GM12878 (cell line): ENCODE results near the gene GLB1L3. TPM values are rescaled to one million over a fixed set of nuclear protein-coding genes. Genes with fewer than 3 reads are reported as not detected.
A peak's percentile ranks its signal among the peaks of the same experiment; 100 is the strongest.

Experiments used
- ATAC-seq: fragments of 200-7000 bp; cut with Tn5 transposase; 3 replicates; pipeline ENCODE4 v1.9.1; 2020; ENCODE audit warnings: mild to moderate bottlenecking, moderate library complexity
- BruUV-seq: library from RNA; stranded (reverse); fragments of 400-500 nt; replicated peaks from 2 replicates; lab custom pipeline; 2021; lab: Mats Ljungman, UMichigan
- CTCF ChIA-PET: fragments of 300-600 bp; sonication (Branson Sonifier 250); formaldehyde crosslinking; extraction: SDS; loops from one replicate; lab custom pipeline; 2021; ENCODE audit warnings: inconsistent platforms; lab: Yijun Ruan, JAX
- POLR2A ChIA-PET: fragments of 350-600 bp; formaldehyde crosslinking; extraction: SDS; loops from one replicate; lab custom pipeline; 2021; ENCODE audit warnings: inconsistent platforms; lab: Charles Lee
- RAD21 ChIA-PET: fragments of 300-600 bp; sonication (Branson Sonifier 250); formaldehyde crosslinking; loops from one replicate; lab custom pipeline; 2023; ENCODE audit warnings: antibody characterized with exemption; ENCODE audit not compliant: unreplicated experiment; lab: Charles Lee
- SMC1A ChIA-PET: fragments of 300-600 bp; sonication (Branson Sonifier 250); formaldehyde crosslinking; loops from one replicate; lab custom pipeline; 2023; ENCODE audit not compliant: unreplicated experiment, uncharacterized antibody; lab: Charles Lee
- DNase-seq: peaks from one replicate; pipeline ENCODE4 v3.0.0-alpha.2; 2011; ENCODE audit warnings: low read depth, low spot score
- FAIRE-seq: peaks from 3 replicates; lab custom pipeline; 2011; peaks lifted over from hg19 to GRCh38; lab: Jason Lieb, UNC
- H2AFZ ChIP-seq: 2 replicates; pipeline ENCODE4 v1.6.0; 2011; ENCODE audit warnings: low read depth, low read length, control low read depth; ENCODE audit not compliant: control insufficient read depth
- H3K27ac ChIP-seq: 2 replicates; pipeline ENCODE4 v1.5.1; 2011; ENCODE audit warnings: control low read depth; ENCODE audit not compliant: control insufficient read depth, insufficient read depth
- H3K27me3 ChIP-seq, 2 experiments: replicated peaks in 1 of 2; 2 replicates each; pipeline versions ENCODE4 v1.6.0 to v1.6.1; 2011; ENCODE audit warnings: low read length in 1 of 2; ENCODE audit not compliant: control insufficient read depth in 2 of 2, insufficient read depth in 2 of 2
- H3K36me3 ChIP-seq, 2 experiments: 2 replicates each; pipeline ENCODE4 v1.5.1; 2011; ENCODE audit warnings: low read length in 1 of 2; ENCODE audit not compliant: control insufficient read depth in 2 of 2, insufficient read depth in 2 of 2
- H3K4me1 ChIP-seq: 2 replicates; pipeline ENCODE4 v1.6.1; 2011; ENCODE audit warnings: mild to moderate bottlenecking, low read length, moderate library complexity, mixed read lengths; ENCODE audit not compliant: control insufficient read depth, insufficient read depth
- H3K4me2 ChIP-seq: 2 replicates; pipeline ENCODE4 v1.6.0; 2011; ENCODE audit warnings: control low read depth; ENCODE audit not compliant: control insufficient read depth, insufficient read depth
- H3K4me3 ChIP-seq: fragments of 200-600 bp; sonication (generic); 2 replicates; pipeline ENCODE4 v1.5.1; 2016
- H3K79me2 ChIP-seq: 2 replicates; pipeline ENCODE4 v1.6.0; 2011; ENCODE audit warnings: low read length; ENCODE audit not compliant: control insufficient read depth, insufficient read depth
- H3K9ac ChIP-seq: 2 replicates; pipeline ENCODE4 v1.8.0; 2011; ENCODE audit warnings: low read length, control low read depth, mixed read lengths; ENCODE audit not compliant: control insufficient read depth, insufficient read depth
- H3K9me3 ChIP-seq: replicated peaks from 3 replicates; pipeline ENCODE4 v1.5.1; 2011; ENCODE audit warnings: mild to moderate bottlenecking, low read length; ENCODE audit not compliant: control insufficient read depth, insufficient read depth
- H4K20me1 ChIP-seq: 2 replicates; pipeline ENCODE4 v1.6.0; 2011; ENCODE audit not compliant: control insufficient read depth, insufficient read depth
- ASH2L ChIP-seq: fragments of 300-600, 200-600 bp; sonication (generic); IDR thresholded peaks from 2 replicates; pipeline ENCODE4 v1.6.1; 2017; ENCODE audit warnings: low read depth, mild to moderate bottlenecking, borderline replicate concordance
- ATF7 ChIP-seq: fragments of 450-650 bp; IDR thresholded peaks from 2 replicates; pipeline ENCODE4 v1.6.1; 2016; ENCODE audit warnings: low read depth, mild to moderate bottlenecking
- CTCF ChIP-seq, 3 experiments: IDR thresholded peaks in 2 of 3; conservative IDR thresholded peaks in 1 of 3; 2 replicates each; pipeline ENCODE4 v1.5.1; 2011; ENCODE audit warnings: low read depth in 3 of 3, low read length in 3 of 3, mild to moderate bottlenecking in 3 of 3, control low read depth in 2 of 3, moderate library complexity in 2 of 3, inconsistent platforms in 1 of 3, mixed read lengths in 1 of 3; ENCODE audit not compliant: control insufficient read depth in 2 of 3, insufficient read depth in 1 of 3; ENCODE audit errors: extremely low read depth in 1 of 3
- HDGF ChIP-seq: fragments of 450-650 bp; IDR thresholded peaks from 2 replicates; pipeline ENCODE4 v1.6.1; 2016; ENCODE audit warnings: antibody characterized with exemption
- KLF5 ChIP-seq: fragments of 450-650 bp; IDR thresholded peaks from 2 replicates; pipeline ENCODE4 v1.6.1; 2014; ENCODE audit warnings: mild to moderate bottlenecking; ENCODE audit not compliant: partially characterized antibody
- NR2C1 ChIP-seq: fragments of 450-650 bp; IDR thresholded peaks from 2 replicates; pipeline ENCODE4 v1.6.1; 2017; ENCODE audit warnings: antibody characterized with exemption, mild to moderate bottlenecking, moderate library complexity
- PAX8 ChIP-seq: fragments of 450-650 bp; IDR thresholded peaks from 2 replicates; pipeline ENCODE4 v1.6.1; 2017; ENCODE audit warnings: mild to moderate bottlenecking, moderate library complexity
- PBX3 ChIP-seq: IDR thresholded peaks from 2 replicates; pipeline ENCODE4 v1.6.1; 2011; ENCODE audit warnings: mild to moderate bottlenecking, low read depth, low read length, moderate library complexity; ENCODE audit not compliant: insufficient replicate concordance
- RELA ChIP-seq: fragments of 450-650 bp; IDR thresholded peaks from 2 replicates; pipeline ENCODE4 v1.8.0; 2014; ENCODE audit warnings: borderline replicate concordance; ENCODE audit not compliant: partially characterized antibody
- SMAD1 ChIP-seq: fragments of 450-650 bp; IDR thresholded peaks from 2 replicates; pipeline ENCODE4 v1.6.1; 2018; ENCODE audit warnings: mild to moderate bottlenecking, low read depth; ENCODE audit not compliant: partially characterized antibody
- TCF12 ChIP-seq: IDR thresholded peaks from 2 replicates; pipeline ENCODE4 v1.6.1; 2011; ENCODE audit warnings: low read depth, mild to moderate bottlenecking, low read length
- ZNF384 ChIP-seq: IDR thresholded peaks from 2 replicates; pipeline ENCODE4 v1.6.1; 2012; ENCODE audit warnings: low read depth, mild to moderate bottlenecking, low read length, improper control_type of control experiment, borderline replicate concordance
- WGBS: methylation state at CpG from one replicate; pipeline ENCODE4 v1.1.6; 2016; ENCODE audit warnings: low lambda C conversion rate; ENCODE audit not compliant: insufficient replicate concordance, insufficient coverage; ENCODE audit errors: missing lambda C conversion rate; 5-methylcytosine and 5-hydroxymethylcytosine counted together
- in situ Hi-C: fragments of 300-500 bp; cut with MboI; formaldehyde crosslinking; loops from 9 replicates; pipeline ENCODE4 v1.14.3; 2018; ENCODE audit warnings: mixed read lengths
- intact Hi-C: fragments of 100-400 bp; cut with micrococcal nuclease; formaldehyde crosslinking; loops from one replicate; pipeline ENCODE4 v1.14.2; 2022; ENCODE audit not compliant: unreplicated experiment
- polyA plus RNA-seq, 11 experiments: library from polyadenylated mRNA; depleted of rRNA in 4 of 11; unstranded in 6 of 11; stranded (reverse) in 5 of 11; fragments of >200 nt; fragmentation: Nextera tagmentation in 4 of 11; fragmentation: Illumina TruSeq in 1 of 11; extraction: Ambion mirVana in 4 of 11; extraction: Trizol in 1 of 11; gene quantifications; 1 replicate in 1 of 11; 2 replicates in 10 of 11; pipeline versions ENCODE4 v1.2.1 to v1.2.3, GENCODE V29; 2011 to 2016; ENCODE audit warnings: inconsistent platforms in 2 of 11, missing spikeins in 2 of 11, low read depth in 1 of 11
- total RNA-seq, 4 experiments: library from RNA; depleted of rRNA in 3 of 4; stranded (reverse); fragments of >200 nt in 3 of 4; fragmentation: Illumina TruSeq in 1 of 4; extraction: Trizol in 1 of 4; gene quantifications; 2 replicates each; pipeline versions ENCODE4 v1.2.1 to v1.2.3, GENCODE V29; 2013 to 2021
- TF ChIP-seq, protein P1 (sequence below): fragments of 450-650 bp; IDR thresholded peaks from 2 replicates; pipeline ENCODE4 v1.6.1; 2017; ENCODE audit warnings: mild to moderate bottlenecking
- TF ChIP-seq, protein P2 (sequence below): fragments of 450-650 bp; IDR thresholded peaks from 2 replicates; pipeline ENCODE4 v1.6.1; 2014; ENCODE audit warnings: mild to moderate bottlenecking
- TF ChIP-seq, protein P3 (sequence below): fragments of 150-350 bp; IDR thresholded peaks from 2 replicates; pipeline ENCODE4 v1.6.1; 2014; ENCODE audit warnings: mild to moderate bottlenecking, low read depth, low read length

GLB1L3 gene
- total and polyA plus RNA-seq, 10 of the 15 experiments (the other 5 are each of a cell fraction or from before 2014, with no cell fraction given) = 0.53 to 2.9 (median 1.9) TPM; not detected in 1

DNA sequence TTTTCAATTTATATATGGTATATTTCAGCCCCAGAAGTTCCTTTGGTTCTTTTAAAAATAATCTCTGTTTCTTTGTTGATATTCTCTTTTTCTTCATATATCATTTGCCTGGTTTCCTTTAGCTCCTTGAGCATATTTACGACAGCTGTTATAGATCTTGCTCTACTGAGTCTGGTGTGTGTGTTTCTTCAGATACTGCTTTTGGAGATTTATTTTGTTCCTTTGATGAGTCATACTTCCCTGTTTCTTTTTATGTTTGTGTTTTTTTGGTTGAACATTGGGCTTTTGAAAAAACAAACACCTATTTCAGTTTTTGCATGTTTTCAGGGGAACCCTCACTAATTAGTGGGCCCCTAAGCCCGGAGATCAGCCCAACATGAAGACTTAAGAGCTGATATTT is 79.0 kb downstream of the GLB1L3 start (continued):
- TF ChIP-seq, protein P1, sequence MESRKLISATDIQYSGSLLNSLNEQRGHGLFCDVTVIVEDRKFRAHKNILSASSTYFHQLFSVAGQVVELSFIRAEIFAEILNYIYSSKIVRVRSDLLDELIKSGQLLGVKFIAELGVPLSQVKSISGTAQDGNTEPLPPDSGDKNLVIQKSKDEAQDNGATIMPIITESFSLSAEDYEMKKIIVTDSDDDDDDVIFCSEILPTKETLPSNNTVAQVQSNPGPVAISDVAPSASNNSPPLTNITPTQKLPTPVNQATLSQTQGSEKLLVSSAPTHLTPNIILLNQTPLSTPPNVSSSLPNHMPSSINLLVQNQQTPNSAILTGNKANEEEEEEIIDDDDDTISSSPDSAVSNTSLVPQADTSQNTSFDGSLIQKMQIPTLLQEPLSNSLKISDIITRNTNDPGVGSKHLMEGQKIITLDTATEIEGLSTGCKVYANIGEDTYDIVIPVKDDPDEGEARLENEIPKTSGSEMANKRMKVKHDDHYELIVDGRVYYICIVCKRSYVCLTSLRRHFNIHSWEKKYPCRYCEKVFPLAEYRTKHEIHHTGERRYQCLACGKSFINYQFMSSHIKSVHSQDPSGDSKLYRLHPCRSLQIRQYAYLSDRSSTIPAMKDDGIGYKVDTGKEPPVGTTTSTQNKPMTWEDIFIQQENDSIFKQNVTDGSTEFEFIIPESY = no peak
- TF ChIP-seq, protein P2, sequence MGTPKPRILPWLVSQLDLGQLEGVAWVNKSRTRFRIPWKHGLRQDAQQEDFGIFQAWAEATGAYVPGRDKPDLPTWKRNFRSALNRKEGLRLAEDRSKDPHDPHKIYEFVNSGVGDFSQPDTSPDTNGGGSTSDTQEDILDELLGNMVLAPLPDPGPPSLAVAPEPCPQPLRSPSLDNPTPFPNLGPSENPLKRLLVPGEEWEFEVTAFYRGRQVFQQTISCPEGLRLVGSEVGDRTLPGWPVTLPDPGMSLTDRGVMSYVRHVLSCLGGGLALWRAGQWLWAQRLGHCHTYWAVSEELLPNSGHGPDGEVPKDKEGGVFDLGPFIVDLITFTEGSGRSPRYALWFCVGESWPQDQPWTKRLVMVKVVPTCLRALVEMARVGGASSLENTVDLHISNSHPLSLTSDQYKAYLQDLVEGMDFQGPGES = no peak
- no peak for TF ChIP-seq ZNF384
- no peak for TF ChIP-seq SMAD1
- no peak for TF ChIP-seq ASH2L

DNA sequence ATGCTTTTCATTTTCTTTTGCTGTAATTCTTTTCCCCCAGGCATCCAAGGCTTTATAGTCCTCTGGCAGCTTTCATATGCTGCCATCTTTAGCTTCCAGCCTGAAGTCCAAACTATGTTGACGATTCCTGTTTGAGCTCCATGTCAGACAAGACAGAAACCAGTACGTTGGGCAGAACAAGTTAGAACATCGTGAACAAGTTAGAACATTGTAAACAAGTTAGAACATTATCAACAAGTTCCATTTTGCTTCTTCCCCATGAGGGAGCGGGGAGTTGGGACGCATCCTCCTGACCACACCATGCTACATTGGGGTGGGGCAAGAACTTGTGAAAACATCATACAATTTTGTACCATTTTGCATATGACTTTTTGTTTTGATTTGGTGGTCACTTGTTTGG is 79.5 kb downstream of the GLB1L3 start:
- no peak overlapping the region for H3K27ac ChIP-seq
- H3K79me2 ChIP-seq = no peaks in the 10 kb centered on the region
- H3K4me1 ChIP-seq = 0 out of 2 replicates have a peak, but pooled peaks cover under 1% of the 10 kb centered on the region
- no peaks in the 10 kb centered on the region for H4K20me1 ChIP-seq
- no peak overlapping the region for H3K4me3 ChIP-seq
- ChIA-PET SMC1A (no interaction called here), CTCF (no interaction called here), POLR2A (no interaction called here), RAD21 (no interaction called here)
- in situ Hi-C loops (no loop called here), intact Hi-C loops (loop anchor here (10.0 kb wide), 1 partner anchor 151 kb away; no protein-coding TSS in a partner anchor)
- H3K4me2 ChIP-seq = peak overlapping the region; percentile 26; the same call in 1 of the 2 replicates
- H3K9me3 ChIP-seq = no peaks in the 10 kb centered on the region
- ATAC-seq (no peak), FAIRE-seq (no peak), DNase-seq (no peak)
- BruUV-seq = no TSS peak
- no peaks in the 10 kb centered on the region; a peak in 1 of 4 replicates for H3K27me3 ChIP-seq
- H3K36me3 ChIP-seq = no peaks in the 10 kb centered on the region
- 0 out of 2 replicates have a peak overlapping the region, but pooled peaks have one; percentile 24 for H2AFZ ChIP-seq
- H3K9ac ChIP-seq = no peak overlapping the region
- WGBS = 79% methylated on average over 5 of the region's 5 CpGs
- no peak for TF ChIP-seq RELA
- TF ChIP-seq PAX8 = no peak
- TF ChIP-seq, protein P3, sequence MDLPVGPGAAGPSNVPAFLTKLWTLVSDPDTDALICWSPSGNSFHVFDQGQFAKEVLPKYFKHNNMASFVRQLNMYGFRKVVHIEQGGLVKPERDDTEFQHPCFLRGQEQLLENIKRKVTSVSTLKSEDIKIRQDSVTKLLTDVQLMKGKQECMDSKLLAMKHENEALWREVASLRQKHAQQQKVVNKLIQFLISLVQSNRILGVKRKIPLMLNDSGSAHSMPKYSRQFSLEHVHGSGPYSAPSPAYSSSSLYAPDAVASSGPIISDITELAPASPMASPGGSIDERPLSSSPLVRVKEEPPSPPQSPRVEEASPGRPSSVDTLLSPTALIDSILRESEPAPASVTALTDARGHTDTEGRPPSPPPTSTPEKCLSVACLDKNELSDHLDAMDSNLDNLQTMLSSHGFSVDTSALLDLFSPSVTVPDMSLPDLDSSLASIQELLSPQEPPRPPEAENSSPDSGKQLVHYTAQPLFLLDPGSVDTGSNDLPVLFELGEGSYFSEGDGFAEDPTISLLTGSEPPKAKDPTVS = no peak
- TF ChIP-seq HDGF = no peak
- TF ChIP-seq NR2C1 = no peak
- no peak for TF ChIP-seq ZNF384
- no peak for TF ChIP-seq TCF12
- TF ChIP-seq PBX3 = no peak
- no peak for TF ChIP-seq KLF5
- TF ChIP-seq CTCF (IDR thresholded peaks at IDR 0.05 in 2 of 3, conservative IDR thresholded peaks at IDR 0.05 in 1 of 3; ENCODE audit: control insufficient read depth in 2 of 3, extremely low read depth in 1 of 3, insufficient read depth in 1 of 3, low read depth in 3 of 3, low read length in 3 of 3) = no peak
- TF ChIP-seq ATF7 = no peak
